Fibroblast of pulmonary artery (primary cell): Measurements from ENCODE around the gene KCNK13.
A peak's percentile ranks its signal among the peaks of the same experiment; 100 is the strongest.

Source experiments
- DNase-seq: peaks from one replicate; pipeline ENCODE4 v3.0.0-alpha.2; 2010; ENCODE audit warnings: low read depth
- H3K4me3 ChIP-seq: replicated peaks from 2 replicates; pipeline ENCODE4 v1.5.1; 2011; ENCODE audit warnings: low read depth, mild to moderate bottlenecking, control low read depth, low read length, moderate library complexity
- CTCF ChIP-seq: IDR thresholded peaks from 2 replicates; pipeline ENCODE4 v1.5.1; 2011; ENCODE audit warnings: mild to moderate bottlenecking, control low read depth, low read length, inconsistent platforms; ENCODE audit errors: missing control alignments

Gene KCNK13

GRCh38 chr14:90105756-90106155 is 44.0 kb downstream of the KCNK13 start:
- TF ChIP-seq CTCF = no peak
- peak; percentile 3 for DNase-seq
- no peak overlapping the region for H3K4me3 ChIP-seq

GRCh38 chr14:90107789-90108188 is 46.0 kb downstream of the KCNK13 start:
- TF ChIP-seq CTCF = no peak
- no peak overlapping the region for H3K4me3 ChIP-seq
- DNase-seq = no peak

- H3K4me3 ChIP-seq = no peak overlapping the region
- peak; percentile 26 for TF ChIP-seq CTCF
- no peak for DNase-seq
These were observed 48.1 kb downstream of the KCNK13 start for GRCh38 chr14:90109858-90110257.

- TF ChIP-seq CTCF = no peak
- no peak overlapping the region for H3K4me3 ChIP-seq
- peak; percentile 17 for DNase-seq
These were observed 50.2 kb downstream of the KCNK13 start for GRCh38 chr14:90111895-90112534.

- DNase-seq = no peak
- H3K4me3 ChIP-seq = no peak overlapping the region
- TF ChIP-seq CTCF = no peak
These were observed 52.8 kb downstream of the KCNK13 start for GRCh38 chr14:90114554-90114953.

GRCh38 chr14:90115780-90116179 is 54.0 kb downstream of the KCNK13 start:
- no peak overlapping the region for H3K4me3 ChIP-seq
- no peak for DNase-seq
- no peak for TF ChIP-seq CTCF

- no peak for TF ChIP-seq CTCF
- DNase-seq = no peak
- H3K4me3 ChIP-seq = no peak overlapping the region
These were observed 54.6 kb downstream of the KCNK13 start for GRCh38 chr14:90116444-90116843.
